D721Med (cell line): ENCODE data around the gene A3GALT2.

ENCODE experiments used
- DNase-seq: peaks from one replicate; pipeline ENCODE4 v3.0.0; 2011; ENCODE audit warnings: low spot score; ENCODE audit not compliant: insufficient read length
- FAIRE-seq: peaks from 2 replicates; lab custom pipeline; 2011; peaks lifted over from hg19 to GRCh38; lab: Jason Lieb, UNC
- TF ChIP-seq, protein P1 (sequence below): IDR thresholded peaks from 2 replicates; pipeline ENCODE4 v1.5.1; 2012; ENCODE audit warnings: mild to moderate bottlenecking, control low read depth; ENCODE audit not compliant: insufficient read depth; ENCODE audit errors: missing control alignments

A3GALT2 gene

GRCh38 chr1:33322870-33323585 is 2.1 kb upstream of the A3GALT2 start:
- DNase-seq, result no peak
- no peak for FAIRE-seq
- TF ChIP-seq, protein P1, sequence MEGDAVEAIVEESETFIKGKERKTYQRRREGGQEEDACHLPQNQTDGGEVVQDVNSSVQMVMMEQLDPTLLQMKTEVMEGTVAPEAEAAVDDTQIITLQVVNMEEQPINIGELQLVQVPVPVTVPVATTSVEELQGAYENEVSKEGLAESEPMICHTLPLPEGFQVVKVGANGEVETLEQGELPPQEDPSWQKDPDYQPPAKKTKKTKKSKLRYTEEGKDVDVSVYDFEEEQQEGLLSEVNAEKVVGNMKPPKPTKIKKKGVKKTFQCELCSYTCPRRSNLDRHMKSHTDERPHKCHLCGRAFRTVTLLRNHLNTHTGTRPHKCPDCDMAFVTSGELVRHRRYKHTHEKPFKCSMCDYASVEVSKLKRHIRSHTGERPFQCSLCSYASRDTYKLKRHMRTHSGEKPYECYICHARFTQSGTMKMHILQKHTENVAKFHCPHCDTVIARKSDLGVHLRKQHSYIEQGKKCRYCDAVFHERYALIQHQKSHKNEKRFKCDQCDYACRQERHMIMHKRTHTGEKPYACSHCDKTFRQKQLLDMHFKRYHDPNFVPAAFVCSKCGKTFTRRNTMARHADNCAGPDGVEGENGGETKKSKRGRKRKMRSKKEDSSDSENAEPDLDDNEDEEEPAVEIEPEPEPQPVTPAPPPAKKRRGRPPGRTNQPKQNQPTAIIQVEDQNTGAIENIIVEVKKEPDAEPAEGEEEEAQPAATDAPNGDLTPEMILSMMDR, result no peak

DNA sequence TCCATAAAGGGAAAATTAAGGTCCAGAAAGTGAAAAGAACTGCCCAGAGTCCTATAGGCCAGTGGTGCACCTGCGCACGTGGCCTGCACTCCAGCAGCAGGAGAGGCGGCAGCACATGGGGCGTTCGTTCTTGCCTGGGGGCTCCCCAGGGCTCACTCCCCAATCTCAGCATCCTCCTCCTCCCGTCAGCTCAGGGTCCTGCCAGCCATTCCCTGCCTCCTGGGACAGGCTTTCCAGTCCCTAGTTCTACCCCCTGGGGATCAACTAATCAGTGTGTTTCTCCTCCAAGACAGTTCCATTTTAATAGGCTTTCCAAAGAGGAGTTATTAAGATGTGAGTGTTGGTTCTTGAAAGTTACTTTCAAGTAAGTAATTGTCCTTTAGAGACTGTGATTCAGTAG is 1.2 kb upstream of the A3GALT2 start:
- DNase-seq (no peak), FAIRE-seq (no peak)
- TF ChIP-seq, protein P1, result no peak

GRCh38 chr1:33321178-33321577 is 280 bp upstream of the A3GALT2 start:
- DNase-seq (no peak), FAIRE-seq (no peak)
- TF ChIP-seq, protein P1, result no peak

- TF ChIP-seq, protein P1, result no peak
- DNase-seq (no peak), FAIRE-seq (no peak)
Measured at GRCh38 chr1:33319949-33320618, 814 bp downstream of the A3GALT2 start.

- DNase-seq (no peak), FAIRE-seq (no peak)
- TF ChIP-seq, protein P1, result no peak
Measured at GRCh38 chr1:33319186-33319948, 1.5 kb downstream of the A3GALT2 start.

DNA sequence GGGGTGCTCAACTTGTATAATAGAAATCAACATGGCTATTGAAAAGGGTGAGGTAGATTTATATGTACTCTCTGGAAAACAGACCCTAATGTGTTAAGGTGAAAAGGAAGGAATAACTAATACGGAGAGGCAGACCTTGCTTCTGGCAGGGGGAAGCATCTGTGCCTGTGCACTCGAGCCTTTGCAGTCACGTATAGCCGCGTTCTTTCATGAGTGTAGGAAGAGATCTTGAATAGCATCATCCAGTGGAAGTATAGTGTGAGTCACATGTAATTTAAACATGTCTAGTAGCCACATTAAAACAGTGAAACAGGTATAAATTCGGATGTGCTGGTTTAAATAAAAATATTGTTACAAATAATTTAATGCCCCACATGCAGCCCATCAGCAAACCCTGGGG is 3.0 kb downstream of the A3GALT2 start:
- DNase-seq, result no peak
- TF ChIP-seq, protein P1, result no peak
- no peak for FAIRE-seq
